T-helper 1 cell treated with Interleukin-12 subunit alpha and Interleukin-12 subunit beta and Interleukin-4 antibody, amounts not matched to agents 30 μg/mL and 1 μg/mL, for 36 hours (primary cell): ENCODE results near the gene ASAP2.

Experiments used
- H3K27ac Mint-ChIP-seq: one replicate; pipeline ENCODE4 v1.8.0; 2021; ENCODE audit warnings: mild to moderate bottlenecking, mixed read lengths
- H3K27me3 Mint-ChIP-seq: one replicate; pipeline ENCODE4 v1.8.0; 2021; ENCODE audit warnings: low read depth, mixed read lengths
- H3K36me3 Mint-ChIP-seq: one replicate; pipeline ENCODE4 v1.8.0; 2021; ENCODE audit warnings: low read depth, mixed read lengths
- H3K4me1 Mint-ChIP-seq: one replicate; pipeline ENCODE4 v1.8.0; 2021; ENCODE audit warnings: low read depth, mixed read lengths
- H3K4me3 Mint-ChIP-seq: one replicate; pipeline ENCODE4 v1.8.0; 2021; ENCODE audit warnings: mild to moderate bottlenecking, moderate library complexity, mixed read lengths
- H3K9me3 Mint-ChIP-seq: one replicate; pipeline ENCODE4 v1.8.0; 2021; ENCODE audit warnings: mixed read lengths

Gene ASAP2

GRCh38 chr2:9318461-9319337, 112.1 kb downstream of the ASAP2 start:
- no peaks in the 10 kb centered on the region for H3K9me3 Mint-ChIP-seq
- H3K27me3 Mint-ChIP-seq, result no peaks in the 10 kb centered on the region
- H3K27ac Mint-ChIP-seq, result no peak overlapping the region
- H3K4me3 Mint-ChIP-seq, result no peak overlapping the region
- H3K36me3 Mint-ChIP-seq, result no peaks in the 10 kb centered on the region
- H3K4me1 Mint-ChIP-seq, result no peaks in the 10 kb centered on the region

- H3K36me3 Mint-ChIP-seq, result no peaks in the 10 kb centered on the region
- H3K27me3 Mint-ChIP-seq, result no peaks in the 10 kb centered on the region
- no peaks in the 10 kb centered on the region for H3K9me3 Mint-ChIP-seq
- H3K4me1 Mint-ChIP-seq, result no peaks in the 10 kb centered on the region
- H3K27ac Mint-ChIP-seq, result no peak overlapping the region
- H3K4me3 Mint-ChIP-seq, result no peak overlapping the region
Measured at GRCh38 chr2:9319338-9319715, 112.7 kb downstream of the ASAP2 start.

- no peak overlapping the region for H3K27ac Mint-ChIP-seq
- no peak overlapping the region for H3K4me3 Mint-ChIP-seq
- no peaks in the 10 kb centered on the region for H3K4me1 Mint-ChIP-seq
- no peaks in the 10 kb centered on the region for H3K9me3 Mint-ChIP-seq
- H3K27me3 Mint-ChIP-seq, result peaks cover 3% of the 10 kb centered on the region
- no peaks in the 10 kb centered on the region for H3K36me3 Mint-ChIP-seq
Measured at GRCh38 chr2:9322576-9322975, 116.0 kb downstream of the ASAP2 start.

- Mint-ChIP-seq H3K4me3 (no peak overlapping the region), H3K27me3 (peaks cover 11% of the 10 kb centered on the region), H3K4me1 (no peaks in the 10 kb centered on the region), H3K36me3 (no peaks in the 10 kb centered on the region), H3K27ac (no peak overlapping the region), H3K9me3 (no peaks in the 10 kb centered on the region)
Measured at GRCh38 chr2:9325428-9325827, 118.8 kb downstream of the ASAP2 start.

- Mint-ChIP-seq H3K27me3 (peaks cover 11% of the 10 kb centered on the region), H3K4me3 (no peak overlapping the region)
Measured at GRCh38 chr2:9326975-9327374, 120.4 kb downstream of the ASAP2 start.

GRCh38 chr2:9327873-9328352, 121.3 kb downstream of the ASAP2 start:
- H3K4me1 Mint-ChIP-seq, result no peaks in the 10 kb centered on the region
- no peak overlapping the region for H3K27ac Mint-ChIP-seq
- no peak overlapping the region for H3K4me3 Mint-ChIP-seq
- H3K36me3 Mint-ChIP-seq, result no peaks in the 10 kb centered on the region
- peaks cover 11% of the 10 kb centered on the region for H3K27me3 Mint-ChIP-seq
- no peaks in the 10 kb centered on the region for H3K9me3 Mint-ChIP-seq

More at GRCh38 chr2:9326975-9327374, 120.4 kb downstream of the ASAP2 start:
- Mint-ChIP-seq H3K27ac (no peak overlapping the region), H3K9me3 (no peaks in the 10 kb centered on the region), H3K4me1 (no peaks in the 10 kb centered on the region), H3K36me3 (no peaks in the 10 kb centered on the region)

- no peak overlapping the region for H3K4me3 Mint-ChIP-seq
- H3K9me3 Mint-ChIP-seq, result no peaks in the 10 kb centered on the region
- H3K27ac Mint-ChIP-seq, result no peak overlapping the region
- H3K36me3 Mint-ChIP-seq, result no peaks in the 10 kb centered on the region
- no peaks in the 10 kb centered on the region for H3K4me1 Mint-ChIP-seq
- peaks cover 11% of the 10 kb centered on the region for H3K27me3 Mint-ChIP-seq
Measured at GRCh38 chr2:9328931-9329330, 122.3 kb downstream of the ASAP2 start.

- H3K9me3 Mint-ChIP-seq, result no peaks in the 10 kb centered on the region
- H3K4me3 Mint-ChIP-seq, result no peak overlapping the region
- H3K27ac Mint-ChIP-seq, result no peak overlapping the region
- H3K36me3 Mint-ChIP-seq, result no peaks in the 10 kb centered on the region
- peaks cover 11% of the 10 kb centered on the region for H3K27me3 Mint-ChIP-seq
- no peaks in the 10 kb centered on the region for H3K4me1 Mint-ChIP-seq
Measured at GRCh38 chr2:9329497-9329896, 122.9 kb downstream of the ASAP2 start.

GRCh38 chr2:9330612-9331270, 124.1 kb downstream of the ASAP2 start:
- Mint-ChIP-seq H3K4me1 (no peaks in the 10 kb centered on the region), H3K27me3 (peaks cover 8% of the 10 kb centered on the region), H3K4me3 (no peak overlapping the region), H3K9me3 (no peaks in the 10 kb centered on the region), H3K36me3 (no peaks in the 10 kb centered on the region), H3K27ac (no peak overlapping the region)

GRCh38 chr2:9331704-9332103, 125.1 kb downstream of the ASAP2 start:
- H3K4me1 Mint-ChIP-seq, result no peaks in the 10 kb centered on the region
- no peaks in the 10 kb centered on the region for H3K36me3 Mint-ChIP-seq

GRCh38 chr2:9332136-9332852, 125.7 kb downstream of the ASAP2 start:
- Mint-ChIP-seq H3K36me3 (no peaks in the 10 kb centered on the region), H3K9me3 (no peaks in the 10 kb centered on the region), H3K27ac (no peak overlapping the region), H3K4me1 (no peaks in the 10 kb centered on the region), H3K4me3 (no peak overlapping the region), H3K27me3 (peaks cover 11% of the 10 kb centered on the region)

More at GRCh38 chr2:9331704-9332103, 125.1 kb downstream of the ASAP2 start:
- no peak overlapping the region for H3K4me3 Mint-ChIP-seq
- no peak overlapping the region for H3K27ac Mint-ChIP-seq
- H3K27me3 Mint-ChIP-seq, result peaks cover 11% of the 10 kb centered on the region
- H3K9me3 Mint-ChIP-seq, result no peaks in the 10 kb centered on the region

GRCh38 chr2:9332853-9333245, 126.2 kb downstream of the ASAP2 start:
- Mint-ChIP-seq H3K4me1 (no peaks in the 10 kb centered on the region), H3K4me3 (no peak overlapping the region), H3K27ac (no peak overlapping the region), H3K27me3 (peaks cover 11% of the 10 kb centered on the region), H3K9me3 (no peaks in the 10 kb centered on the region), H3K36me3 (no peaks in the 10 kb centered on the region)

GRCh38 chr2:9333591-9334171, 127.1 kb downstream of the ASAP2 start:
- H3K4me1 Mint-ChIP-seq, result no peaks in the 10 kb centered on the region
- H3K27ac Mint-ChIP-seq, result no peak overlapping the region
- no peaks in the 10 kb centered on the region for H3K9me3 Mint-ChIP-seq
- H3K27me3 Mint-ChIP-seq, result peaks cover 15% of the 10 kb centered on the region
- no peaks in the 10 kb centered on the region for H3K36me3 Mint-ChIP-seq
- no peak overlapping the region for H3K4me3 Mint-ChIP-seq

GRCh38 chr2:9334761-9335160, 128.1 kb downstream of the ASAP2 start:
- Mint-ChIP-seq H3K9me3 (no peaks in the 10 kb centered on the region), H3K27ac (no peak overlapping the region), H3K4me3 (no peak overlapping the region), H3K36me3 (no peaks in the 10 kb centered on the region), H3K27me3 (peaks cover 11% of the 10 kb centered on the region), H3K4me1 (no peaks in the 10 kb centered on the region)
